ENCODE measurements around the gene VARS2. TPM values are rescaled to one million over a fixed set of nuclear protein-coding genes. Genes with fewer than 3 reads are reported as not detected.

Gene VARS2
- total RNA-seq, 2 donors from 2014 or later: 16.6 to 29.7 TPM

- TF ChIP-seq CTCF (IDR thresholded peaks at IDR 0.05) (no peak), POLR2A (IDR thresholded peaks at IDR 0.05) (no peak)
- intact Hi-C loops (cut with DNase I): no loop called here
- no peak overlapping the region for H3K27ac ChIP-seq
These were observed 47.1 kb downstream of the VARS2 start for GRCh38 chr6:30960907-30961673.

GRCh38 chr6:30962716-30963115 lies 48.7 kb downstream of the VARS2 start:
- no peak overlapping the region for H3K27ac ChIP-seq
- intact Hi-C loops (cut with DNase I): no loop called here
- no peaks in the 10 kb centered on the region for H3K4me1 ChIP-seq
- H3K9me3 ChIP-seq: no peaks in the 10 kb centered on the region
- TF ChIP-seq CTCF (IDR thresholded peaks at IDR 0.05) (no peak), POLR2A (IDR thresholded peaks at IDR 0.05) (no peak)
- H3K36me3 ChIP-seq (replicated peaks in 1 of 2; ENCODE audit: insufficient read depth in 1 of 2, low read depth in 2 of 2): no peaks in the 10 kb centered on the region
- H3K27me3 ChIP-seq: no peaks in the 10 kb centered on the region
- ATAC-seq (no peak), DNase-seq (no peak)
- H3K4me3 ChIP-seq: no peak overlapping the region

More at GRCh38 chr6:30960907-30961673, 47.1 kb downstream of the VARS2 start:
- H3K36me3 ChIP-seq (replicated peaks in 1 of 2; ENCODE audit: insufficient read depth in 1 of 2, low read depth in 2 of 2): no peaks in the 10 kb centered on the region
- ATAC-seq (no peak), DNase-seq (no peak)
- no peaks in the 10 kb centered on the region for H3K27me3 ChIP-seq
- H3K4me3 ChIP-seq: no peak overlapping the region
- 60 to 65% methylated on average over 9 of the region's 9 CpGs for WGBS, 2 donors
- peaks cover 2% of the 10 kb centered on the region for H3K4me1 ChIP-seq
- no peaks in the 10 kb centered on the region for H3K9me3 ChIP-seq

GRCh38 chr6:30963641-30964040 lies 49.6 kb downstream of the VARS2 start:
- intact Hi-C loops (cut with DNase I): no loop called here
- ATAC-seq (peak; percentile 77), DNase-seq (peak in 1 of 4 donors; percentile 60)
- no peak overlapping the region for H3K4me3 ChIP-seq
- TF ChIP-seq POLR2A (IDR thresholded peaks at IDR 0.05) (no peak), CTCF (IDR thresholded peaks at IDR 0.05) (no peak)
- H3K36me3 ChIP-seq (replicated peaks in 1 of 2; ENCODE audit: insufficient read depth in 1 of 2, low read depth in 2 of 2): no peaks in the 10 kb centered on the region
- H3K4me1 ChIP-seq: no peaks in the 10 kb centered on the region
- H3K9me3 ChIP-seq: no peaks in the 10 kb centered on the region
- 46 to 52% methylated on average over 6 of the region's 6 CpGs for WGBS, 2 donors
- no peak overlapping the region for H3K27ac ChIP-seq
- no peaks in the 10 kb centered on the region for H3K27me3 ChIP-seq

- peak; percentile 30 for ATAC-seq
- H3K9me3 ChIP-seq: no peaks in the 10 kb centered on the region
- H3K36me3 ChIP-seq (replicated peaks in 1 of 2; ENCODE audit: insufficient read depth in 1 of 2, low read depth in 2 of 2): no peaks in the 10 kb centered on the region
- no peak overlapping the region for H3K4me3 ChIP-seq
- no peak overlapping the region for H3K27ac ChIP-seq
- TF ChIP-seq POLR2A (IDR thresholded peaks at IDR 0.05) (no peak), CTCF (IDR thresholded peaks at IDR 0.05) (no peak)
- no peaks in the 10 kb centered on the region for H3K27me3 ChIP-seq
- no peaks in the 10 kb centered on the region for H3K4me1 ChIP-seq
- DNase-seq: no peak
- intact Hi-C loops (cut with DNase I): no loop called here
- 78 to 88% methylated on average over 1 to 4 of the region's 4 CpGs for WGBS, 2 donors
These were observed 50.0 kb downstream of the VARS2 start for GRCh38 chr6:30964075-30964474.

- Histone ChIP-seq H3K27ac (no peak overlapping the region), H3K4me1 (no peaks in the 10 kb centered on the region), H3K9me3 (no peaks in the 10 kb centered on the region), H3K36me3 (replicated peaks in 1 of 2; ENCODE audit: insufficient read depth in 1 of 2, low read depth in 2 of 2) (no peaks in the 10 kb centered on the region), H3K27me3 (no peaks in the 10 kb centered on the region), H3K4me3 (no peak overlapping the region)
- intact Hi-C loops (cut with DNase I): no loop called here
- DNase-seq: no peak
- WGBS, 2 donors: 70 to 91% methylated on average over 5 of the region's 5 CpGs
- TF ChIP-seq POLR2A (IDR thresholded peaks at IDR 0.05) (no peak), CTCF (IDR thresholded peaks at IDR 0.05) (no peak)
- ATAC-seq: no peak
These were observed 51.1 kb downstream of the VARS2 start for GRCh38 chr6:30965140-30965601.
